ENCODE measurements around the gene CALML6. TPM values are rescaled to one million over a fixed set of nuclear protein-coding genes. Genes with fewer than 3 reads are reported as not detected.

The CALML6 gene
- total RNA-seq, 2 experiments from 2014 or later = 0.54 to 5.1 TPM

- Histone ChIP-seq H3K4me1 (ENCODE audit: insufficient read depth, low read length, poor library complexity, severe bottlenecking) (no peaks in the 10 kb centered on the region), H3K9me2 (ENCODE audit: insufficient read depth, low read length) (no peaks in the 10 kb centered on the region), H3K79me2 (ENCODE audit: insufficient read depth, low read depth, low read length) (no peaks in the 10 kb centered on the region), H2AFZ (ENCODE audit: low read length) (no peak overlapping the region), H4K20me1 (ENCODE audit: insufficient read depth, low read length) (no peaks in the 10 kb centered on the region), H3K9me3 (ENCODE audit: low read length) (no peaks in the 10 kb centered on the region), H3K4me3 (ENCODE audit: low read depth, low read length, poor library complexity, severe bottlenecking) (no peak overlapping the region), H3K27ac (ENCODE audit: low read depth, low read length, poor library complexity, severe bottlenecking) (no peak overlapping the region), H3K4me2 (ENCODE audit: low read length) (no peak overlapping the region), H3K36me3 (ENCODE audit: insufficient read depth, low read length) (no peaks in the 10 kb centered on the region)
- DNase-seq (ENCODE audit: low spot score) = no peak
- intact Hi-C loops (cut with micrococcal nuclease; ENCODE audit: unreplicated experiment) = loop anchor here (1.0 kb wide), 1 partner anchor 86 kb away; no protein-coding TSS in a partner anchor
- ChIA-PET POLR2A (no interaction called here), CTCF (ENCODE audit: unreplicated experiment) (interaction anchor here (0.8 kb wide), 1 partner anchor 83 kb away, joined by 5 read pairs; no protein-coding TSS in a partner anchor)
- BruUV-seq (replicated peaks) = no TSS peak
- TF ChIP-seq EZH2phosphoT487 (IDR thresholded peaks at IDR 0.05; ENCODE audit: borderline replicate concordance, low read depth, low read length) (no peak), CTCF (conservative IDR thresholded peaks at IDR 0.05; ENCODE audit: low read length) (no peak)
Observed at GRCh38 chr1:1960480-1961196, 45.6 kb downstream of the CALML6 start.

GRCh38 chr1:1962752-1963151 is 47.7 kb downstream of the CALML6 start:
- Histone ChIP-seq H3K27ac (ENCODE audit: low read depth, low read length, poor library complexity, severe bottlenecking) (no peak overlapping the region), H3K4me2 (ENCODE audit: low read length) (no peak overlapping the region), H3K79me2 (ENCODE audit: insufficient read depth, low read depth, low read length) (no peaks in the 10 kb centered on the region), H4K20me1 (ENCODE audit: insufficient read depth, low read length) (no peaks in the 10 kb centered on the region), H3K9me3 (ENCODE audit: low read length) (no peaks in the 10 kb centered on the region), H3K9me2 (ENCODE audit: insufficient read depth, low read length) (no peaks in the 10 kb centered on the region), H2AFZ (ENCODE audit: low read length) (no peak overlapping the region), H3K36me3 (ENCODE audit: insufficient read depth, low read length) (no peaks in the 10 kb centered on the region), H3K4me1 (ENCODE audit: insufficient read depth, low read length, poor library complexity, severe bottlenecking) (no peaks in the 10 kb centered on the region), H3K4me3 (ENCODE audit: low read depth, low read length, poor library complexity, severe bottlenecking) (no peak overlapping the region)
- TF ChIP-seq EZH2phosphoT487 (IDR thresholded peaks at IDR 0.05; ENCODE audit: borderline replicate concordance, low read depth, low read length) (no peak), CTCF (conservative IDR thresholded peaks at IDR 0.05; ENCODE audit: low read length) (no peak)
- POLR2A ChIA-PET = interaction anchor here (0.7 kb wide), 1 partner anchor 61 kb away, joined by 3 read pairs; no protein-coding TSS in a partner anchor
- intact Hi-C loops (cut with micrococcal nuclease; ENCODE audit: unreplicated experiment) = no loop called here
- no TSS peak for BruUV-seq (replicated peaks)
- DNase-seq (ENCODE audit: low spot score) = no peak
- CTCF ChIA-PET (ENCODE audit: unreplicated experiment) = no interaction called here

- DNase-seq (ENCODE audit: low spot score) = no peak
- BruUV-seq (replicated peaks) = no TSS peak
- intact Hi-C loops (cut with micrococcal nuclease; ENCODE audit: unreplicated experiment) = no loop called here
- Histone ChIP-seq H4K20me1 (ENCODE audit: insufficient read depth, low read length) (no peaks in the 10 kb centered on the region), H2AFZ (ENCODE audit: low read length) (no peak overlapping the region), H3K79me2 (ENCODE audit: insufficient read depth, low read depth, low read length) (no peaks in the 10 kb centered on the region), H3K4me3 (ENCODE audit: low read depth, low read length, poor library complexity, severe bottlenecking) (no peak overlapping the region), H3K36me3 (ENCODE audit: insufficient read depth, low read length) (no peaks in the 10 kb centered on the region), H3K4me1 (ENCODE audit: insufficient read depth, low read length, poor library complexity, severe bottlenecking) (no peaks in the 10 kb centered on the region), H3K4me2 (ENCODE audit: low read length) (no peak overlapping the region), H3K9me3 (ENCODE audit: low read length) (no peaks in the 10 kb centered on the region), H3K9me2 (ENCODE audit: insufficient read depth, low read length) (no peaks in the 10 kb centered on the region), H3K27ac (ENCODE audit: low read depth, low read length, poor library complexity, severe bottlenecking) (no peak overlapping the region)
- ChIA-PET POLR2A (no interaction called here), CTCF (ENCODE audit: unreplicated experiment) (no interaction called here)
- TF ChIP-seq CTCF (conservative IDR thresholded peaks at IDR 0.05; ENCODE audit: low read length) (no peak), EZH2phosphoT487 (IDR thresholded peaks at IDR 0.05; ENCODE audit: borderline replicate concordance, low read depth, low read length) (no peak)
Observed at GRCh38 chr1:1963570-1963969, 48.5 kb downstream of the CALML6 start.

Measured in OCI-LY7 (cell line).